Activated naive CD8-positive, alpha-beta T cell treated with anti-CD3 and anti-CD28 coated beads for 36 hours (primary cell): ENCODE results near the gene LHX1. TPM values are rescaled to one million over a fixed set of nuclear protein-coding genes. Genes with fewer than 3 reads are reported as not detected.

Source experiments
- DNase-seq: peaks from one replicate; pipeline ENCODE4 v3.0.0; 2021
- H3K27ac Mint-ChIP-seq: one replicate; pipeline ENCODE4 v1.8.0; 2022; ENCODE audit warnings: mild to moderate bottlenecking, moderate library complexity, mixed read lengths
- H3K27me3 Mint-ChIP-seq: one replicate; pipeline ENCODE4 v1.8.0; 2022; ENCODE audit warnings: mild to moderate bottlenecking, mixed read lengths
- H3K36me3 Mint-ChIP-seq: one replicate; pipeline ENCODE4 v1.8.0; 2021; ENCODE audit warnings: mild to moderate bottlenecking, mixed read lengths
- H3K4me1 Mint-ChIP-seq: one replicate; pipeline ENCODE4 v1.8.0; 2021; ENCODE audit warnings: mixed read lengths
- H3K4me3 Mint-ChIP-seq: one replicate; pipeline ENCODE4 v1.8.0; 2022; ENCODE audit warnings: mild to moderate bottlenecking, moderate library complexity, mixed read lengths
- H3K9me3 Mint-ChIP-seq: one replicate; pipeline ENCODE4 v1.8.0; 2022; ENCODE audit warnings: mixed read lengths
- total RNA-seq, 2 experiments: library from RNA; stranded (reverse); gene quantifications; one replicate each; pipeline ENCODE4 v1.2.3, GENCODE V29; 2021

Gene LHX1
- total RNA-seq, 2 experiments from 2014 or later = 0.30 TPM; not detected in 1

GRCh38 chr17:36950027-36950426, 12.8 kb downstream of the LHX1 start:
- DNase-seq = no peak
- H3K9me3 Mint-ChIP-seq = no peaks in the 10 kb centered on the region
- peaks cover 58% of the 10 kb centered on the region for H3K4me1 Mint-ChIP-seq
- H3K27ac Mint-ChIP-seq = peak overlapping the region; percentile 97
- peaks cover 48% of the 10 kb centered on the region for H3K36me3 Mint-ChIP-seq
- peak overlapping the region; percentile 92 for H3K4me3 Mint-ChIP-seq
- H3K27me3 Mint-ChIP-seq = peaks cover 30% of the 10 kb centered on the region

GRCh38 chr17:36951084-36951789, 14.0 kb downstream of the LHX1 start:
- no peak for DNase-seq
- H3K4me1 Mint-ChIP-seq = peaks cover 62% of the 10 kb centered on the region
- no peak overlapping the region for H3K27ac Mint-ChIP-seq
- no peaks in the 10 kb centered on the region for H3K9me3 Mint-ChIP-seq
- peaks cover 18% of the 10 kb centered on the region for H3K27me3 Mint-ChIP-seq
- H3K36me3 Mint-ChIP-seq = peaks cover 59% of the 10 kb centered on the region
- H3K4me3 Mint-ChIP-seq = peak overlapping the region; percentile 92

GRCh38 chr17:36971508-36971907, 34.2 kb downstream of the LHX1 start:
- DNase-seq = no peak
- H3K4me3 Mint-ChIP-seq = no peak overlapping the region
- no peak overlapping the region for H3K27ac Mint-ChIP-seq
- H3K36me3 Mint-ChIP-seq = peaks cover 33% of the 10 kb centered on the region
- no peaks in the 10 kb centered on the region for H3K27me3 Mint-ChIP-seq
- H3K4me1 Mint-ChIP-seq = peaks cover 59% of the 10 kb centered on the region
- no peaks in the 10 kb centered on the region for H3K9me3 Mint-ChIP-seq

GRCh38 chr17:36972186-36972700, 35.0 kb downstream of the LHX1 start:
- Mint-ChIP-seq H3K4me3 (no peak overlapping the region), H3K36me3 (peaks cover 30% of the 10 kb centered on the region), H3K9me3 (no peaks in the 10 kb centered on the region), H3K27me3 (no peaks in the 10 kb centered on the region), H3K4me1 (peaks cover 60% of the 10 kb centered on the region), H3K27ac (no peak overlapping the region)
- no peak for DNase-seq

GRCh38 chr17:36972905-36973304, 35.6 kb downstream of the LHX1 start:
- Mint-ChIP-seq H3K27me3 (no peaks in the 10 kb centered on the region), H3K27ac (no peak overlapping the region), H3K4me1 (peaks cover 59% of the 10 kb centered on the region), H3K9me3 (no peaks in the 10 kb centered on the region), H3K4me3 (no peak overlapping the region), H3K36me3 (peaks cover 23% of the 10 kb centered on the region)
- no peak for DNase-seq

- DNase-seq = no peak
- no peaks in the 10 kb centered on the region for H3K9me3 Mint-ChIP-seq
- no peak overlapping the region for H3K27ac Mint-ChIP-seq
- H3K4me3 Mint-ChIP-seq = no peak overlapping the region
- peaks cover 10% of the 10 kb centered on the region for H3K36me3 Mint-ChIP-seq
- peaks cover 47% of the 10 kb centered on the region for H3K4me1 Mint-ChIP-seq
- H3K27me3 Mint-ChIP-seq = no peaks in the 10 kb centered on the region
These were observed 38.7 kb downstream of the LHX1 start for GRCh38 chr17:36975922-36976515.

GRCh38 chr17:36977066-36977465, 39.8 kb downstream of the LHX1 start:
- H3K9me3 Mint-ChIP-seq = no peaks in the 10 kb centered on the region
- H3K4me1 Mint-ChIP-seq = peaks cover 40% of the 10 kb centered on the region

GRCh38 chr17:36977568-36977967, 40.3 kb downstream of the LHX1 start:
- no peak overlapping the region for H3K27ac Mint-ChIP-seq
- DNase-seq = no peak
- peaks cover 35% of the 10 kb centered on the region for H3K4me1 Mint-ChIP-seq
- H3K9me3 Mint-ChIP-seq = no peaks in the 10 kb centered on the region
- H3K27me3 Mint-ChIP-seq = no peaks in the 10 kb centered on the region
- peaks cover 19% of the 10 kb centered on the region for H3K36me3 Mint-ChIP-seq
- no peak overlapping the region for H3K4me3 Mint-ChIP-seq

More at GRCh38 chr17:36977066-36977465, 39.8 kb downstream of the LHX1 start:
- no peak for DNase-seq
- Mint-ChIP-seq H3K4me3 (no peak overlapping the region), H3K36me3 (peaks cover 17% of the 10 kb centered on the region), H3K27ac (peak overlapping the region; percentile 6), H3K27me3 (no peaks in the 10 kb centered on the region)

GRCh38 chr17:36978810-36979564, 41.7 kb downstream of the LHX1 start:
- no peak overlapping the region for H3K27ac Mint-ChIP-seq
- no peaks in the 10 kb centered on the region for H3K9me3 Mint-ChIP-seq
- H3K36me3 Mint-ChIP-seq = peaks cover 21% of the 10 kb centered on the region
- H3K4me3 Mint-ChIP-seq = no peak overlapping the region
- no peaks in the 10 kb centered on the region for H3K27me3 Mint-ChIP-seq
- no peak for DNase-seq
- peaks cover 27% of the 10 kb centered on the region for H3K4me1 Mint-ChIP-seq

GRCh38 chr17:36979565-36979941, 42.3 kb downstream of the LHX1 start:
- no peak overlapping the region for H3K4me3 Mint-ChIP-seq
- H3K27ac Mint-ChIP-seq = no peak overlapping the region
- no peaks in the 10 kb centered on the region for H3K9me3 Mint-ChIP-seq
- no peak for DNase-seq
- peaks cover 25% of the 10 kb centered on the region for H3K36me3 Mint-ChIP-seq
- peaks cover 27% of the 10 kb centered on the region for H3K4me1 Mint-ChIP-seq
- no peaks in the 10 kb centered on the region for H3K27me3 Mint-ChIP-seq

- no peak overlapping the region for H3K4me3 Mint-ChIP-seq
- H3K27ac Mint-ChIP-seq = no peak overlapping the region
- H3K4me1 Mint-ChIP-seq = peaks cover 24% of the 10 kb centered on the region
- H3K36me3 Mint-ChIP-seq = peaks cover 25% of the 10 kb centered on the region
- no peak for DNase-seq
- no peaks in the 10 kb centered on the region for H3K27me3 Mint-ChIP-seq
- H3K9me3 Mint-ChIP-seq = no peaks in the 10 kb centered on the region
These were observed 43.0 kb downstream of the LHX1 start for GRCh38 chr17:36980280-36980761.

- Mint-ChIP-seq H3K4me1 (peaks cover 10% of the 10 kb centered on the region), H3K4me3 (no peak overlapping the region), H3K36me3 (peaks cover 29% of the 10 kb centered on the region), H3K27me3 (no peaks in the 10 kb centered on the region), H3K9me3 (no peaks in the 10 kb centered on the region), H3K27ac (no peak overlapping the region)
- DNase-seq = no peak
These were observed 46.3 kb downstream of the LHX1 start for GRCh38 chr17:36983618-36984017.

- Mint-ChIP-seq H3K4me3 (no peak overlapping the region), H3K36me3 (peaks cover 25% of the 10 kb centered on the region), H3K27me3 (no peaks in the 10 kb centered on the region), H3K4me1 (peaks cover 2% of the 10 kb centered on the region), H3K27ac (no peak overlapping the region), H3K9me3 (no peaks in the 10 kb centered on the region)
- DNase-seq = no peak
These were observed 51.9 kb downstream of the LHX1 start for GRCh38 chr17:36989173-36989572.

- no peak overlapping the region for H3K4me3 Mint-ChIP-seq
- peaks cover 2% of the 10 kb centered on the region for H3K4me1 Mint-ChIP-seq
- H3K27ac Mint-ChIP-seq = no peak overlapping the region
- H3K36me3 Mint-ChIP-seq = peaks cover 50% of the 10 kb centered on the region
- no peaks in the 10 kb centered on the region for H3K27me3 Mint-ChIP-seq
- no peaks in the 10 kb centered on the region for H3K9me3 Mint-ChIP-seq
- no peak for DNase-seq
These were observed 55.4 kb downstream of the LHX1 start for GRCh38 chr17:36992701-36993100.

- no peak overlapping the region for H3K4me3 Mint-ChIP-seq
- H3K4me1 Mint-ChIP-seq = peaks cover 2% of the 10 kb centered on the region
- no peak for DNase-seq
- H3K9me3 Mint-ChIP-seq = no peaks in the 10 kb centered on the region
- H3K27me3 Mint-ChIP-seq = no peaks in the 10 kb centered on the region
- H3K27ac Mint-ChIP-seq = no peak overlapping the region
- peaks cover 52% of the 10 kb centered on the region for H3K36me3 Mint-ChIP-seq
These were observed 56.0 kb downstream of the LHX1 start for GRCh38 chr17:36993227-36993626.
